ENCODE results near the gene RAD23A.
"Not testable (repeated sequence)": the region's sequence is repeated elsewhere in the genome, so short reads cannot be mapped to it uniquely, and the experiment has no call there.

Gene RAD23A

GRCh38 chr19:12949363-12950283, 4.0 kb downstream of the RAD23A start:
- no peak overlapping the region for H3K9ac ChIP-seq
- peaks cover 20% of the 10 kb centered on the region for H3K79me2 ChIP-seq (ENCODE audit: insufficient read depth, low read depth)
- no peaks in the 10 kb centered on the region for H4K20me1 ChIP-seq (ENCODE audit: insufficient read depth)
- no peak overlapping the region for H3K4me2 ChIP-seq
- no peaks in the 10 kb centered on the region for H3K27me3 ChIP-seq (ENCODE audit: insufficient read depth, low read depth)
- H3K4me1 ChIP-seq (ENCODE audit: low read depth, poor library complexity, severe bottlenecking): peaks cover 22% of the 10 kb centered on the region
- no peak overlapping the region for H2AFZ ChIP-seq (ENCODE audit: low read depth)
- H3K27ac ChIP-seq: no peak overlapping the region
- H3K4me3 ChIP-seq (IDR thresholded peaks at IDR 0.05; ENCODE audit: insufficient read depth, low read depth, low read length): no peak overlapping the region
- no peak for TF ChIP-seq CTCF (conservative IDR thresholded peaks at IDR 0.05; ENCODE audit: low read depth, low read length)
- H3K36me3 ChIP-seq (ENCODE audit: insufficient read depth): 0 out of 2 replicates have a peak, but pooled peaks cover 5% of the 10 kb centered on the region

- H2AFZ ChIP-seq (ENCODE audit: low read depth); H3K9ac ChIP-seq; H3K36me3 ChIP-seq (ENCODE audit: insufficient read depth); H3K4me2 ChIP-seq; H3K4me3 ChIP-seq (IDR thresholded peaks at IDR 0.05; ENCODE audit: insufficient read depth, low read depth, low read length); H3K27ac ChIP-seq; H4K20me1 ChIP-seq (ENCODE audit: insufficient read depth); H3K79me2 ChIP-seq (ENCODE audit: insufficient read depth, low read depth); H3K27me3 ChIP-seq (ENCODE audit: insufficient read depth, low read depth): not testable (repeated sequence)
- peaks cover 12% of the 10 kb centered on the region for H3K4me1 ChIP-seq (ENCODE audit: low read depth, poor library complexity, severe bottlenecking)
Measured at GRCh38 chr19:12952050-12952449, 6.4 kb downstream of the RAD23A start.

GRCh38 chr19:12952488-12953137, 7.0 kb downstream of the RAD23A start:
- no peak overlapping the region for H3K4me2 ChIP-seq
- no peak overlapping the region for H3K9ac ChIP-seq
- no peaks in the 10 kb centered on the region for H3K27me3 ChIP-seq (ENCODE audit: insufficient read depth, low read depth)
- peaks cover 6% of the 10 kb centered on the region for H3K4me1 ChIP-seq (ENCODE audit: low read depth, poor library complexity, severe bottlenecking)
- peaks cover 3% of the 10 kb centered on the region for H3K79me2 ChIP-seq (ENCODE audit: insufficient read depth, low read depth)
- H4K20me1 ChIP-seq (ENCODE audit: insufficient read depth): no peaks in the 10 kb centered on the region
- no peak overlapping the region for H3K27ac ChIP-seq
- H3K4me3 ChIP-seq (IDR thresholded peaks at IDR 0.05; ENCODE audit: insufficient read depth, low read depth, low read length): no peak overlapping the region
- H2AFZ ChIP-seq (ENCODE audit: low read depth): no peak overlapping the region
- H3K36me3 ChIP-seq (ENCODE audit: insufficient read depth): 0 out of 2 replicates have a peak, but pooled peaks cover 5% of the 10 kb centered on the region
- no peak for TF ChIP-seq CTCF (conservative IDR thresholded peaks at IDR 0.05; ENCODE audit: low read depth, low read length)

- H3K27ac ChIP-seq: no peak overlapping the region
- H3K9ac ChIP-seq: no peak overlapping the region
- no peak overlapping the region for H2AFZ ChIP-seq (ENCODE audit: low read depth)
- peaks cover 4% of the 10 kb centered on the region for H3K4me1 ChIP-seq (ENCODE audit: low read depth, poor library complexity, severe bottlenecking)
- H3K4me2 ChIP-seq: no peak overlapping the region
- no peak for TF ChIP-seq CTCF (conservative IDR thresholded peaks at IDR 0.05; ENCODE audit: low read depth, low read length)
- 0 out of 2 replicates have a peak, but pooled peaks cover 5% of the 10 kb centered on the region for H3K36me3 ChIP-seq (ENCODE audit: insufficient read depth)
- no peaks in the 10 kb centered on the region for H4K20me1 ChIP-seq (ENCODE audit: insufficient read depth)
- H3K27me3 ChIP-seq (ENCODE audit: insufficient read depth, low read depth): no peaks in the 10 kb centered on the region
- no peaks in the 10 kb centered on the region for H3K79me2 ChIP-seq (ENCODE audit: insufficient read depth, low read depth)
- H3K4me3 ChIP-seq (IDR thresholded peaks at IDR 0.05; ENCODE audit: insufficient read depth, low read depth, low read length): no peak overlapping the region
Measured at GRCh38 chr19:12953138-12953798, 7.6 kb downstream of the RAD23A start.
